IMR-90 (cell line): ENCODE data around the gene LAMA5. TPM values are rescaled to one million over a fixed set of nuclear protein-coding genes. Genes with fewer than 3 reads are reported as not detected.

ENCODE experiments used
- ATAC-seq: fragments of 200-7000 bp; cut with Tn5 transposase; 2 replicates; pipeline ENCODE4 v1.9.1; 2020; ENCODE audit warnings: low read depth, mild to moderate bottlenecking, moderate library complexity
- BruUV-seq: library from RNA; stranded (reverse); fragments of 400-500 nt; replicated peaks from 2 replicates; lab custom pipeline; 2021; lab: Mats Ljungman, UMichigan
- CTCF ChIA-PET: fragments of 300-600 bp; formaldehyde crosslinking; extraction: SDS; loops from one replicate; lab custom pipeline; 2021; ENCODE audit warnings: antibody characterized with exemption; lab: Yijun Ruan, JAX
- POLR2A ChIA-PET: fragments of 300-600 bp; sonication (Branson Sonifier 250); formaldehyde crosslinking; loops from one replicate; lab custom pipeline; 2022; ENCODE audit warnings: antibody characterized with exemption; ENCODE audit not compliant: unreplicated experiment; lab: Charles Lee
- DNase-seq: peaks from one replicate; pipeline ENCODE4 v3.0.0; 2013
- H2AFZ ChIP-seq: replicated peaks from 2 replicates; pipeline ENCODE3; 2013; ENCODE audit warnings: low read length, mild to moderate bottlenecking; ENCODE audit not compliant: poor library complexity
- H2AK5ac ChIP-seq: 2 replicates; pipeline ENCODE4 v1.6.1; 2013; ENCODE audit warnings: low read depth, low read length, inconsistent platforms
- H2AK9ac ChIP-seq: replicated peaks from 2 replicates; pipeline ENCODE3; 2013; ENCODE audit warnings: mild to moderate bottlenecking, low read depth, low read length, moderate library complexity; ENCODE audit not compliant: poor library complexity
- H2BK120ac ChIP-seq: 2 replicates; pipeline ENCODE4 v1.6.1; 2013; ENCODE audit warnings: low read depth, low read length, inconsistent platforms
- H2BK15ac ChIP-seq: 3 replicates; pipeline ENCODE4 v1.6.1; 2013; ENCODE audit warnings: low read depth, low read length, inconsistent platforms
- H2BK20ac ChIP-seq: 2 replicates; pipeline ENCODE4 v1.6.1; 2013; ENCODE audit warnings: low read depth, mild to moderate bottlenecking, inconsistent platforms, low read length, moderate library complexity
- H2BK5ac ChIP-seq: 2 replicates; pipeline ENCODE4 v1.6.1; 2013; ENCODE audit warnings: mild to moderate bottlenecking, low read depth, low read length, inconsistent platforms; ENCODE audit not compliant: poor library complexity, severe bottlenecking
- H3K14ac ChIP-seq: replicated peaks from 2 replicates; pipeline ENCODE4 v1.6.1; 2013; ENCODE audit warnings: low read depth, low read length, inconsistent platforms
- H3K18ac ChIP-seq: 2 replicates; pipeline ENCODE4 v1.6.1; 2013; ENCODE audit warnings: low read depth, low read length, control low read depth
- H3K23ac ChIP-seq: 2 replicates; pipeline ENCODE4 v1.6.1; 2013; ENCODE audit warnings: low read depth, low read length, inconsistent platforms
- H3K27ac ChIP-seq: 2 replicates; pipeline ENCODE4 v1.5.1; 2013; ENCODE audit warnings: mild to moderate bottlenecking, control low read depth, low read length; ENCODE audit not compliant: insufficient read depth
- H3K27me3 ChIP-seq: 2 replicates; pipeline ENCODE4 v1.6.1; 2013; ENCODE audit warnings: low read length; ENCODE audit not compliant: control insufficient read depth, insufficient read depth
- H3K36me3 ChIP-seq: 2 replicates; pipeline ENCODE4 v1.6.1; 2013; ENCODE audit warnings: low read length, mixed read lengths; ENCODE audit not compliant: control insufficient read depth, insufficient read depth
- H3K4ac ChIP-seq: 2 replicates; pipeline ENCODE4 v1.6.1; 2013; ENCODE audit warnings: low read depth, low read length, inconsistent platforms
- H3K4me1 ChIP-seq: 2 replicates; pipeline ENCODE4 v1.6.1; 2013; ENCODE audit warnings: low read length, mixed read lengths; ENCODE audit not compliant: control insufficient read depth, insufficient read depth
- H3K4me2 ChIP-seq: 2 replicates; pipeline ENCODE4 v1.6.1; 2013; ENCODE audit warnings: low read depth, mild to moderate bottlenecking, control low read depth, low read length, moderate library complexity
- H3K4me3 ChIP-seq: 2 replicates; pipeline ENCODE4 v1.5.1; 2013; ENCODE audit warnings: low read depth, mild to moderate bottlenecking, control low read depth, low read length, moderate library complexity; ENCODE audit not compliant: insufficient read depth
- H3K56ac ChIP-seq: 2 replicates; pipeline ENCODE4 v1.6.1; 2013; ENCODE audit warnings: low read length, inconsistent platforms; ENCODE audit not compliant: insufficient read depth; ENCODE audit errors: extremely low read depth
- H3K79me1 ChIP-seq, 2 experiments: 2 replicates each; pipeline ENCODE4 v1.6.1; 2013; ENCODE audit warnings: low read length in 2 of 2, inconsistent platforms in 1 of 2, low read depth in 1 of 2
- H3K9ac ChIP-seq: 2 replicates; pipeline ENCODE4 v1.6.1; 2013; ENCODE audit warnings: low read depth, low read length, control low read depth
- H3K9me1 ChIP-seq: 2 replicates; pipeline ENCODE4 v1.6.1; 2013; ENCODE audit warnings: low read length, inconsistent platforms; ENCODE audit not compliant: insufficient read depth
- H3K9me3 ChIP-seq: 2 replicates; pipeline ENCODE4 v1.6.1; 2013; ENCODE audit warnings: low read length; ENCODE audit not compliant: control insufficient read depth, insufficient read depth
- H4K20me1 ChIP-seq: 2 replicates; pipeline ENCODE4 v1.6.1; 2013; ENCODE audit warnings: low read length, inconsistent platforms; ENCODE audit not compliant: insufficient read depth
- H4K5ac ChIP-seq: 2 replicates; pipeline ENCODE4 v1.6.1; 2013; ENCODE audit warnings: mild to moderate bottlenecking, low read depth, low read length, control low read depth
- H4K8ac ChIP-seq, 2 experiments: 2 replicates each; pipeline ENCODE4 v1.6.1; 2013; ENCODE audit warnings: low read depth in 2 of 2, low read length in 2 of 2, control low read depth in 1 of 2, inconsistent platforms in 1 of 2
- H4K91ac ChIP-seq: 2 replicates; pipeline ENCODE4 v1.6.1; 2013; ENCODE audit warnings: low read depth, low read length, inconsistent platforms; ENCODE audit not compliant: insufficient read depth
- BHLHE40 ChIP-seq: fragments of 150-350 bp; IDR thresholded peaks from 2 replicates; pipeline ENCODE4 v1.6.1; 2016; ENCODE audit warnings: mild to moderate bottlenecking, low read depth, low read length
- CEBPB ChIP-seq: IDR thresholded peaks from 2 replicates; pipeline ENCODE4 v1.6.1; 2012; ENCODE audit warnings: low read depth, low read length, improper control_type of control experiment
- CHD1 ChIP-seq: IDR thresholded peaks from 2 replicates; pipeline ENCODE4 v1.6.1; 2012; ENCODE audit warnings: low read depth, low read length, improper control_type of control experiment
- FOS ChIP-seq: fragments of 150-350 bp; IDR thresholded peaks from 2 replicates; pipeline ENCODE4 v1.6.1; 2016; ENCODE audit warnings: low read depth, low read length
- MAFK ChIP-seq: IDR thresholded peaks from 2 replicates; pipeline ENCODE4 v1.6.1; 2012; ENCODE audit warnings: low read depth, low read length, improper control_type of control experiment
- MAZ ChIP-seq: IDR thresholded peaks from 2 replicates; pipeline ENCODE4 v1.6.1; 2012; ENCODE audit warnings: low read depth, mild to moderate bottlenecking, low read length, improper control_type of control experiment, moderate library complexity, borderline replicate concordance
- MXI1 ChIP-seq: IDR thresholded peaks from 2 replicates; pipeline ENCODE4 v1.6.1; 2012; ENCODE audit warnings: low read depth, mild to moderate bottlenecking, low read length, moderate library complexity, borderline replicate concordance
- NFE2L2 ChIP-seq: fragments of 150-350 bp; IDR thresholded peaks from 2 replicates; pipeline ENCODE4 v1.6.1; 2016; ENCODE audit warnings: low read depth, mild to moderate bottlenecking, low read length
- POLR2A ChIP-seq: IDR thresholded peaks from 2 replicates; pipeline ENCODE4 v1.6.1; 2012; ENCODE audit warnings: mild to moderate bottlenecking, low read depth, low read length
- RAD21 ChIP-seq: IDR thresholded peaks from 2 replicates; pipeline ENCODE4 v1.6.1; 2012; ENCODE audit warnings: low read length, improper control_type of control experiment
- RCOR1 ChIP-seq: IDR thresholded peaks from 2 replicates; pipeline ENCODE4 v1.6.1; 2012; ENCODE audit warnings: mild to moderate bottlenecking, low read length, improper control_type of control experiment; ENCODE audit not compliant: insufficient replicate concordance
- RFX5 ChIP-seq: IDR thresholded peaks from 2 replicates; pipeline ENCODE4 v1.8.0; 2012; ENCODE audit warnings: low read depth, mild to moderate bottlenecking, low read length, moderate library complexity
- SMC3 ChIP-seq: fragments of 150-350 bp; IDR thresholded peaks from 2 replicates; pipeline ENCODE4 v1.6.1; 2016; ENCODE audit warnings: low read depth, mild to moderate bottlenecking, antibody characterized with exemption, low read length, moderate library complexity
- WGBS, 2 experiments: methylation state at CpG; one replicate each; pipeline versions ENCODE4 v1.1.5 to v1.1.7; 2013; ENCODE audit warnings: missing lambda C conversion rate in 2 of 2; ENCODE audit not compliant: insufficient read length in 1 of 2; ENCODE audit errors: extremely low coverage in 2 of 2; 5-methylcytosine and 5-hydroxymethylcytosine counted together
- dilution Hi-C: fragments of 300-500 bp; cut with HindIII; formaldehyde crosslinking; loops from one replicate; pipeline ENCODE4 v1.14.3; 2018; ENCODE audit warnings: low sequenced_read_pairs; ENCODE audit not compliant: unreplicated experiment
- in situ Hi-C: fragments of 300-500 bp; cut with MboI; formaldehyde crosslinking; loops from 3 replicates; pipeline ENCODE4 v1.14.3; 2019; ENCODE audit warnings: low sequenced_read_pairs, inconsistent platforms, mixed read lengths
- intact Hi-C: fragments of 100-400 bp; cut with micrococcal nuclease; formaldehyde crosslinking; loops from 2 replicates; pipeline ENCODE4 v1.10.0; 2022
- polyA plus RNA-seq, 3 experiments: library from polyadenylated mRNA; depleted of rRNA; stranded (reverse); fragments of >200 nt; gene quantifications; 2 replicates each; pipeline ENCODE4 v1.2.3, GENCODE V29; 2012; ENCODE audit warnings: low replicate concordance in 1 of 3
- total RNA-seq: library from RNA; depleted of rRNA; stranded (reverse); fragments of >200 nt; gene quantifications from 2 replicates; pipeline ENCODE4 v1.2.3, GENCODE V29; 2012
- TF ChIP-seq, protein P1 (sequence below): fragments of 150-350 bp; IDR thresholded peaks from 2 replicates; pipeline ENCODE4 v1.6.1; 2017; ENCODE audit warnings: mild to moderate bottlenecking, antibody characterized with exemption, low read length, low read depth
- TF ChIP-seq, protein P2 (sequence below): fragments of 150-350 bp; IDR thresholded peaks from 2 replicates; pipeline ENCODE4 v1.6.1; 2016; ENCODE audit warnings: low read depth, mild to moderate bottlenecking, low read length, moderate library complexity, borderline replicate concordance
- TF ChIP-seq, protein P3 (sequence below): conservative IDR thresholded peaks from 2 replicates; pipeline ENCODE4 v1.5.1; 2012; ENCODE audit warnings: mild to moderate bottlenecking, low read depth, low read length, improper control_type of control experiment

Gene LAMA5
- total and polyA plus RNA-seq, 2 of the 4 experiments (the other 2 are of a cell fraction) = 0.90 to 7.3 TPM

DNA sequence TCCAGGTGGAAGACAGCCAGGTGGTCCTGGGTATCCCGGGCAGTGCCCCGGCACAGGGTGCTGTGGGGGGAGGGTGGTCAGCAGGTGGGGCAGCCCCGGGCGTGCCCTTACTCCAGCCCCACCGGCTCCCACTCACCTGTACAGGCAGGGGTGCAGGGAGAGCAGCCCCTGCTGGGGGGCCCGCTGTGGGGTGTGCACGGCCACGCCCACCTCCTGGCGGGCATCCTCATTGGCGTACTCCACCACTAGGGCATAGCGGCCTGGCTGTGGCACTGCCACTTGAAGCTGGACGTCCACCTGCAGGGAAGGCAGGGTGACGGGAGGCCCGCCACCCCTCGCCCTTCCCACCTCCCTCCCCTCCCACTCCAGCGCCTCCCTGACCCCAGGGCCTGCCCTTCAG lies 34.7 kb downstream of the LAMA5 start:
- H4K91ac ChIP-seq = no peak overlapping the region
- no peak overlapping the region for H3K56ac ChIP-seq
- no peak overlapping the region for H2BK15ac ChIP-seq
- H2AK5ac ChIP-seq = no peak overlapping the region
- dilution Hi-C loops = no loop called here
- no peaks in the 10 kb centered on the region for H3K9me1 ChIP-seq
- ATAC-seq (no peak), DNase-seq (no peak)
- H2BK20ac ChIP-seq = no peak overlapping the region
- no peak overlapping the region for H3K4me3 ChIP-seq
- no peak overlapping the region for H3K27ac ChIP-seq
- H3K36me3 ChIP-seq = peaks cover 43% of the 10 kb centered on the region
- H3K14ac ChIP-seq = no peak overlapping the region
- H3K27me3 ChIP-seq = no peaks in the 10 kb centered on the region
- CTCF ChIA-PET = no interaction called here
- no peak overlapping the region for H4K5ac ChIP-seq
- H3K23ac ChIP-seq = no peak overlapping the region
- no peak overlapping the region for H2AFZ ChIP-seq
- no peak overlapping the region for H3K9ac ChIP-seq
- H4K20me1 ChIP-seq = no peaks in the 10 kb centered on the region; the same call in 1 of the 2 replicates
- H3K79me1 ChIP-seq = no peaks in the 10 kb centered on the region
- no peaks in the 10 kb centered on the region for H3K9me3 ChIP-seq
- intact Hi-C loops = no loop called here
- in situ Hi-C loops = no loop called here
- H3K4me2 ChIP-seq = no peak overlapping the region
- TF ChIP-seq FOS (no peak), MXI1 (no peak), RFX5 (no peak), BHLHE40 (no peak), MAZ (no peak), CEBPB (no peak), SMC3 (no peak), MAFK (no peak), RCOR1 (no peak), RAD21 (no peak), NFE2L2 (no peak), CHD1 (no peak), POLR2A (no peak)
- TF ChIP-seq, protein P1, sequence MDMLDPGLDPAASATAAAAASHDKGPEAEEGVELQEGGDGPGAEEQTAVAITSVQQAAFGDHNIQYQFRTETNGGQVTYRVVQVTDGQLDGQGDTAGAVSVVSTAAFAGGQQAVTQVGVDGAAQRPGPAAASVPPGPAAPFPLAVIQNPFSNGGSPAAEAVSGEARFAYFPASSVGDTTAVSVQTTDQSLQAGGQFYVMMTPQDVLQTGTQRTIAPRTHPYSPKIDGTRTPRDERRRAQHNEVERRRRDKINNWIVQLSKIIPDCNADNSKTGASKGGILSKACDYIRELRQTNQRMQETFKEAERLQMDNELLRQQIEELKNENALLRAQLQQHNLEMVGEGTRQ = no peak
- TF ChIP-seq, protein P2, sequence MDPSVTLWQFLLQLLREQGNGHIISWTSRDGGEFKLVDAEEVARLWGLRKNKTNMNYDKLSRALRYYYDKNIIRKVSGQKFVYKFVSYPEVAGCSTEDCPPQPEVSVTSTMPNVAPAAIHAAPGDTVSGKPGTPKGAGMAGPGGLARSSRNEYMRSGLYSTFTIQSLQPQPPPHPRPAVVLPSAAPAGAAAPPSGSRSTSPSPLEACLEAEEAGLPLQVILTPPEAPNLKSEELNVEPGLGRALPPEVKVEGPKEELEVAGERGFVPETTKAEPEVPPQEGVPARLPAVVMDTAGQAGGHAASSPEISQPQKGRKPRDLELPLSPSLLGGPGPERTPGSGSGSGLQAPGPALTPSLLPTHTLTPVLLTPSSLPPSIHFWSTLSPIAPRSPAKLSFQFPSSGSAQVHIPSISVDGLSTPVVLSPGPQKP = no peak
- TF ChIP-seq, protein P3, sequence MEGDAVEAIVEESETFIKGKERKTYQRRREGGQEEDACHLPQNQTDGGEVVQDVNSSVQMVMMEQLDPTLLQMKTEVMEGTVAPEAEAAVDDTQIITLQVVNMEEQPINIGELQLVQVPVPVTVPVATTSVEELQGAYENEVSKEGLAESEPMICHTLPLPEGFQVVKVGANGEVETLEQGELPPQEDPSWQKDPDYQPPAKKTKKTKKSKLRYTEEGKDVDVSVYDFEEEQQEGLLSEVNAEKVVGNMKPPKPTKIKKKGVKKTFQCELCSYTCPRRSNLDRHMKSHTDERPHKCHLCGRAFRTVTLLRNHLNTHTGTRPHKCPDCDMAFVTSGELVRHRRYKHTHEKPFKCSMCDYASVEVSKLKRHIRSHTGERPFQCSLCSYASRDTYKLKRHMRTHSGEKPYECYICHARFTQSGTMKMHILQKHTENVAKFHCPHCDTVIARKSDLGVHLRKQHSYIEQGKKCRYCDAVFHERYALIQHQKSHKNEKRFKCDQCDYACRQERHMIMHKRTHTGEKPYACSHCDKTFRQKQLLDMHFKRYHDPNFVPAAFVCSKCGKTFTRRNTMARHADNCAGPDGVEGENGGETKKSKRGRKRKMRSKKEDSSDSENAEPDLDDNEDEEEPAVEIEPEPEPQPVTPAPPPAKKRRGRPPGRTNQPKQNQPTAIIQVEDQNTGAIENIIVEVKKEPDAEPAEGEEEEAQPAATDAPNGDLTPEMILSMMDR = no peak
- H2BK5ac ChIP-seq = no peak overlapping the region
- H3K4me1 ChIP-seq = no peaks in the 10 kb centered on the region
- no peak overlapping the region for H2BK120ac ChIP-seq
- POLR2A ChIA-PET = no interaction called here
- no peak overlapping the region for H2AK9ac ChIP-seq
- no peak overlapping the region for H3K4ac ChIP-seq
- H4K8ac ChIP-seq = no peak overlapping the region
- 92% methylated on average over 4 of the region's 16 CpGs; no CpG with 5 or more reads in 1 of the 2 experiments for WGBS, 2 experiments
- no peak overlapping the region for H3K18ac ChIP-seq
- BruUV-seq = no TSS peak
